IPS DF 6.9 (cell line): ENCODE results near the gene ASCL2.
"Not testable (repeated sequence)": the region's sequence is repeated elsewhere in the genome, so short reads cannot be mapped to it uniquely, and the experiment has no call there.

Source experiments
- DNase-seq: peaks from one replicate; pipeline ENCODE4 v3.0.0-alpha.2; 2013; ENCODE audit warnings: low read depth, low spot score
- H3K27ac ChIP-seq: one replicate; pipeline ENCODE4 v1.5.1; 2013; ENCODE audit warnings: low read length, control low read depth
- H3K27me3 ChIP-seq: 2 replicates; pipeline ENCODE4 v1.6.1; 2013; ENCODE audit warnings: mild to moderate bottlenecking, low read length; ENCODE audit not compliant: control insufficient read depth, insufficient read depth
- H3K36me3 ChIP-seq: 2 replicates; pipeline ENCODE4 v1.6.1; 2013; ENCODE audit warnings: low read length; ENCODE audit not compliant: control insufficient read depth, insufficient read depth
- H3K4me1 ChIP-seq: 2 replicates; pipeline ENCODE4 v1.6.1; 2013; ENCODE audit warnings: low read length; ENCODE audit not compliant: control insufficient read depth, insufficient read depth
- H3K4me3 ChIP-seq: 2 replicates; pipeline ENCODE4 v1.5.1; 2013; ENCODE audit warnings: mild to moderate bottlenecking, low read length
- H3K9me3 ChIP-seq: 2 replicates; pipeline ENCODE4 v1.6.1; 2013; ENCODE audit warnings: low read length, inconsistent platforms; ENCODE audit not compliant: control insufficient read depth, insufficient read depth
- WGBS: extraction: QIAGEN DNeasy Blood & Tissue Kit; methylation state at CpG from one replicate; pipeline ENCODE4 v1.1.7; 2013; ENCODE audit warnings: mixed read lengths, missing lambda C conversion rate; ENCODE audit not compliant: insufficient read length, insufficient coverage; 5-methylcytosine and 5-hydroxymethylcytosine counted together

Gene ASCL2

DNA sequence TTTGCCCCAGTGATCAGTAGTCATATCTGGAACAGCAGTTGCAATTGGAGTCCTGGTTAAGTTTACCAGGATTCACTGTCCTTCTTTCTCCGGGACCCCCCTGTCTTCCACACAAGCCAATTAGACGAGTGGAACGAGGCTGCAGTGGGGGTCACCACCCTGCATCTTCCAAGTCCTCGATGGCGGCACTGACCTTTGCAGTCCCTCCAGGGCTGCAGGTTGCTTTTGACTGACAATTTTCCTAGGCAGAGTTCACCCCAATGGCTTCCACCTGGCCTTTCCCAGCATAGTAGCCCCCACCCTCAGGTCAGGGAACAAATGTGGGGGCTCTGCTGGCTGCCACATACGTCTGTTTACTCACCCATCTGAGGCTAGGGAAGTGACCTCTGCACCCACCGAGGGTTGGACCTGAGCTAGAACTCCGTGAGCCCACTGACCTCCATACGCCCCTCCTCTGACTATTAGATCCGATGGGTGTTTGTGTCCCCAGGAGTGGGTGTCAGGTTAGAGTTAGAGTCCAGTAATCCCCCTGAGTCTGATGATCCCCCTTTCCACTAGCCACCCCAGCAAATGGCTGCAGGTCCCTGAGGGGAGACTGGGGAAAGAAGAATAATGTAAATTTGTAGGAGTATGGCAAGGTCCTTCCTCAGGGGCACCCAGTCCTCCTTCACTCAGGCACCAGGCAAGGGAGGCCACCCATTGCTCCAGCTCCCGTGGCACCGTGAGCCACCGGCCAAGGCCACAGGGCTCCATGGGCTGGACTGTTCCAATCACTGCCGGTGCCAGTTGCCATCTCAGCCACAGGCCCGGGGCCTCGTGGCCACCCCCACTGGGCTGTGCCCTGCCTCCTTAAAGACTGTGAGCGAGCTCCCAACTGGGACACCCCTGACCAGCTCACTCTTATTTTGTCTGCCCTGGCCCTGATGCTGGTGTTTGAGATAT, 25.9 kb upstream of the ASCL2 start:
- Histone ChIP-seq H3K4me3 (no peak overlapping the region), H3K27me3 (no peaks in the 10 kb centered on the region), H3K36me3 (no peaks in the 10 kb centered on the region), H3K27ac (no peak overlapping the region), H3K9me3 (no peaks in the 10 kb centered on the region), H3K4me1 (no peaks in the 10 kb centered on the region)
- no CpG with 5 or more reads among the region's 17 CpGs for WGBS
- no peak for DNase-seq

DNA sequence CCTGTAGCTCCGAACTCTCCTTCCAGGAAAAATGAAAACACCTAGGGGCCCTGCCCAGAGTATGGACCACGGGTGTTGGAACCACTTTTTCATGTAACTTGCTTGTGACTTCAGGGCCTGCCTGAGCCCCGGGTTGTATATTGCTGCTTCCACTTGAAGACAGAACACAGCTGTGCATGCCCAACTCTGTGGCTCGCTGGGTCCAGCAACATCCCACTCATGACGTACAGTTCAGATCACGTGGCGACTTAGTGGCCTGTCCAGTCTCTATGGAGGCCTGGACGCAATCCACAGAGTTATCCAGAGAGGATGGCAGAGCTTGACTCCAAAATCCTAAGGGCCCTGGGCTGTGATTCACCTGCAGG, 24.5 kb upstream of the ASCL2 start:
- no CpG with 5 or more reads among the region's 8 CpGs for WGBS
- DNase-seq, result no peak
- Histone ChIP-seq H3K4me1 (no peaks in the 10 kb centered on the region), H3K4me3 (no peak overlapping the region), H3K9me3 (no peaks in the 10 kb centered on the region), H3K27ac (no peak overlapping the region), H3K36me3 (no peaks in the 10 kb centered on the region), H3K27me3 (no peaks in the 10 kb centered on the region)

DNA sequence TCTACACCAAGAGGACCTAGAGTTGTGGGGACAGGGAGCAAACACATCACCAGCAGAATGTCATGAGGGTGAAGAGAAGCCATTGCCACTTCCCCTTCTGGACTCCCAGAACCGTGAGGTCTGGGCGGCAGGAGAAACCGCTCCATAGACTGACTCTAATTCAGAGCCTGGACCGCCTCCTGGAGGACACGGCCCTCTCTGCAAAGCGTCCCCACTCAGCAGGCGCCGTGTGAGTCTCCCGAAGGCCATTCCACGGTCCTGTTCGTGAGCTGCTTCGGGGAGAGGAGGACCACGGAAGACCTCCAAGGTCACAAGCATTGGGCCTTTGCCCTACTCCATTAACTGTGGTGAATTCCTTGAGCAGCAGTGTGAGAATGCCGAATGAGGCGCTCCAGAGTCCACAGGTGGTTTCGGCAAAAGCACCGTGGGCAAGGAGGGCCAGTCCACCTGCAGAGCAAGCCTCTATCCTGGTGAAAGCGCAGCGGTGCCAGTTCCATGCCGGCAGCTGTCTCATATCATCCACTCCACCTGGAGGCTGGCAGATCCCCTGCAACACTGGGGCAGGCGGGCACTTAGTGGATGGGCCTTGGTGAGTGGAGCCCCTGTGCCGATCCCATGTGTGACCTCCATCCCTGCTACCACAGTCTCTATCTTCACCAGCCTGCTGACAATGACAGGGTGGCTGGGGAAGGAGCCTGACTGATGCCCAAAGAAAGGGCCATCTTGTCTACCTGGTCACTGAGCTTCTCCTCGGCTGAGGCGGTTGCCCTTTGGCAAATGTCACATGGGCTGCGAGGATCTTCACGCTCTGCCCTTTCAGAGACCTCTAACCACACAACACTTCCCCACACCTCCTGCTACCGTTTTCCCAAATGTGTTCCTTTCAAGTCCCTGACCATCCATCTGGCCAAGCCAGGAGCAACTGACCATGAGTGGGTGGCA, 23.9 kb upstream of the ASCL2 start:
- H3K36me3 ChIP-seq, result no peaks in the 10 kb centered on the region
- no peaks in the 10 kb centered on the region for H3K27me3 ChIP-seq
- no peak overlapping the region for H3K4me3 ChIP-seq
- H3K4me1 ChIP-seq, result no peaks in the 10 kb centered on the region
- WGBS, result no CpG with 5 or more reads among the region's 27 CpGs
- no peak overlapping the region for H3K27ac ChIP-seq
- DNase-seq, result no peak
- H3K9me3 ChIP-seq, result no peaks in the 10 kb centered on the region

DNA sequence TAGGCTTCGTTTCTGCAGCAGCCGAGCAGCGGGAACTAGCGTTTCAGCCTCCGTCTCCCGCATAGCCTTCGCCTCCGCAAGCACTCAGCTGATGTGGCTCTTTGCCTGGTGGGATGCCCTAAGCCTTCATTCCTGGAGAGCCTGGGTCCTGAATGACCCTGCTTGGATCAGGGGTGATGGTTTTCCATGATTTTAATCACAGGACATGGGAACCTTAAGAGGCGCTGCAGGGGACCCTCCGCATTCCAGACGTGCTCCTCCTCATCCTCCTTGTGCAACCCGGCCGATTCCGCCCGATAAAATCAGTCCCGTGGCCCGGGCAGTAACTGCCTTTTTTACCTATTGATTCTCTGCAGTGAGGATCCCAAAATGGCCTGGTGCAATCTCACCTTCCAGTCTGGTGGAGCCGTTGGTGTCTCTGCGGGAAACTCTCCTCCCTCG, 23.2 kb upstream of the ASCL2 start:
- DNase-seq, result no peak
- no peaks in the 10 kb centered on the region for H3K4me1 ChIP-seq
- H3K27me3 ChIP-seq, result no peaks in the 10 kb centered on the region
- H3K27ac ChIP-seq, result no peak overlapping the region
- no CpG with 5 or more reads among the region's 20 CpGs for WGBS
- H3K36me3 ChIP-seq, result no peaks in the 10 kb centered on the region
- H3K9me3 ChIP-seq, result no peaks in the 10 kb centered on the region
- H3K4me3 ChIP-seq, result no peak overlapping the region

DNA sequence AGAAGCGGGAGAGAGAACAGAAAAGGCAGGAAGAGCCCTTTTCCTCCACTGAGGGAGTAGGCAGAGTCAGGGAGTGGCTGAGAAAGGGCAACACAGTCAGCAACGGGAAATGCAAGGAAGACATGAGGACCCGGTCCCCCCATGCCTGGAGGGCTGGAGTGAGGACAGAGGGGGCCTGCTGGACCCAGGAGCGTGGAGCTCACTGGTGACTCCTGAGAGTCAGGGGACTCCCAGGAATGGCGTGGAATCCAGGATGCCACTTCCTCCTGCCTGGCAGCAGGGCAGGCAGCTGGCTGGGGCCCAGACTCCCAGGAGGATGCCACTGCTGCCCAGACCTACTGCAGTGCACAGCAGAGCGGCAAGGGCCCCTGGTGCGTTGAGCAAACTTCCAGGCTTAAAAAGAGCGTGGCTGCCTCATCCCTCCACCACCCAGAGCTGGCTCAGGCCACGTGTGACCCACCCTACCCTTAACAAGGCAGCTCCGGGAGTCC, 20.0 kb upstream of the ASCL2 start:
- Histone ChIP-seq H3K27me3 (peaks cover 2% of the 10 kb centered on the region; the same call in 1 of the 2 replicates), H3K4me3 (no peak overlapping the region), H3K27ac (no peak overlapping the region), H3K9me3 (no peaks in the 10 kb centered on the region), H3K36me3 (no peaks in the 10 kb centered on the region), H3K4me1 (no peaks in the 10 kb centered on the region)
- no peak for DNase-seq
- no CpG with 5 or more reads among the region's 10 CpGs for WGBS

DNA sequence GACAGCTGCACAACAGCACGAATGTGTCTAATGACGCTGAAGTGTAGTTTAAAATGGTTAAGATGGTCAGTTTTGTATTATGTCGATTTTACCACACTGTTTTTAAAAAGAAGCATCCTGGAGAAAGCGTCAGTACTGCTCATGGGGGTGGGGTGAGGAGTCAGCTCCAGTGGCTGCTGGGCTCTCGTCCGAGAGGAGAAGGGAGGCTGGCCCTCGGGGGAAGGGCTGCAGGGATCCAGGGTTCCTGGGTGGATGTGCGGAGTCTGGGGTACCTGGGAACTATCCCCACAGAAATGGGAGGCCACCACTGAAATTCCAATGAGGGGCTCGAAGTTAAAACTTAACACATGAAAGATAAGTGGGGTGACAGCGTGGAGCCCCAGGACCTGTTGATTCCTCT, 19.5 kb upstream of the ASCL2 start:
- WGBS, result no CpG with 5 or more reads among the region's 10 CpGs
- Histone ChIP-seq H3K27ac (no peak overlapping the region), H3K4me3 (no peak overlapping the region), H3K4me1 (no peaks in the 10 kb centered on the region), H3K9me3 (no peaks in the 10 kb centered on the region), H3K36me3 (no peaks in the 10 kb centered on the region), H3K27me3 (peaks cover 4% of the 10 kb centered on the region; the same call in 1 of the 2 replicates)
- no peak for DNase-seq

DNA sequence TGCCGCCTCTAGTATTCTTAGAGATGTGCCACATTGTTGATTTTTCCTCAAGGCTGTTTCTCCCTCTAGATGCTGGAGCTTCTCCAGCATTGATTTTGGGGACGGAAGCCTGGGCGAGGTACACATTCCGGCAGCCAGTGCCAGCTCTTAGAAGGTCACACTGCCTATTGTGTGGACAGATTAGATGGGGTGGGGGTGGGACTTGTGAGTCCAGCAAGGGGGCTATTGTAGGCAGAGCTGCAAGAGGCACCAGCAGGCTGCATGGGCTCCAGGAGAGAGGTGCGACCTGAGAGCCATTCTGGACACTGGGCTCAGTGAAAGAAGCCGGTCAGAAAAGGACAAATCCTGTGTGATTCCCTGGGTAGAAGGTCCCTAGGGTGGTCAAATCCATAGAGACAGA, 19.0 kb upstream of the ASCL2 start:
- no CpG with 5 or more reads among the region's 6 CpGs for WGBS
- Histone ChIP-seq H3K27ac (no peak overlapping the region), H3K4me1 (no peaks in the 10 kb centered on the region), H3K27me3 (peaks cover 4% of the 10 kb centered on the region; the same call in 1 of the 2 replicates), H3K9me3 (no peaks in the 10 kb centered on the region), H3K4me3 (no peak overlapping the region), H3K36me3 (no peaks in the 10 kb centered on the region)
- DNase-seq, result no peak

DNA sequence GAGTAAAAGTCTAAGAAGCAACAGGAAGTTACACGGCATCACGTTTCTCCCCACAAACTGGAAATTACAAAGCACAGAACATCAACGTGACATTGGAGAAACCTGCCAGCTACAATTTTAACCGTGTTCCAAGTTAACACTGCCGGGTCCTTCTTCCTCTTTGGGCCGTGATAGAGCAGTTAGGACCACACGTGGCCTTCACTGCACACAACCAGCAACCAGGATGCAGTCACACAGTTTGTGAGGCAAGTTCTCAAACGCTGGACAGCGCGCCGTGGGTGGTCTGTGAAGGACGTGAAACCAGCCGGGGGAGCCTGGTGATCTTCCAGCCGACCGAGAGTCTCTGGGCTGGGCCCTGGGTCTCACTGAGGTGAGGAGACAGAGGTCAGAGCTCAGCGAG, 16.7 kb upstream of the ASCL2 start:
- WGBS, result no CpG with 5 or more reads among the region's 16 CpGs
- no peaks in the 10 kb centered on the region for H3K9me3 ChIP-seq
- H3K27ac ChIP-seq, result no peak overlapping the region
- H3K36me3 ChIP-seq, result no peaks in the 10 kb centered on the region
- no peaks in the 10 kb centered on the region for H3K4me1 ChIP-seq
- H3K27me3 ChIP-seq, result peaks cover 4% of the 10 kb centered on the region; the same call in 1 of the 2 replicates
- H3K4me3 ChIP-seq, result no peak overlapping the region
- no peak for DNase-seq

DNA sequence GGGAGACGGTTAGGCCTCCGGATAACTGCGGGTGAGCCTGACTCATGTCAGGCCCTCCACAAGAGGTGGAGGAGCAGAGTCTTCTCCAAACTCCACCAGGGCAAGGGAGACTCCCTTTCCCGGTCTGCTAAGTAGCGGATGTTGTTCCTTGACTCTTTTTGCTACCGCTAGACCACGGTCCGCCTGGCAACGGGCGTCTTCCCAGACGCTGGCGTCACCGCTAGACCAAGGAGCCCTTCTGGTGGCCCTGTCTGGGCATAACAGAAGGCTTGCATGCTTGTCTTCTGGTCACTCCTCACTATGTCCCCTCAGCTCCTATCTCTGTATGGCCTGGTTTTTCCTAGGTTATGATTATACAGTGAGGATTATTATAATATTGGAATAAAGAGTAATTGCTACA, 16.0 kb upstream of the ASCL2 start:
- H3K4me1 ChIP-seq, H3K27me3 ChIP-seq: not testable (repeated sequence)
- no CpG with 5 or more reads among the region's 13 CpGs for WGBS

DNA sequence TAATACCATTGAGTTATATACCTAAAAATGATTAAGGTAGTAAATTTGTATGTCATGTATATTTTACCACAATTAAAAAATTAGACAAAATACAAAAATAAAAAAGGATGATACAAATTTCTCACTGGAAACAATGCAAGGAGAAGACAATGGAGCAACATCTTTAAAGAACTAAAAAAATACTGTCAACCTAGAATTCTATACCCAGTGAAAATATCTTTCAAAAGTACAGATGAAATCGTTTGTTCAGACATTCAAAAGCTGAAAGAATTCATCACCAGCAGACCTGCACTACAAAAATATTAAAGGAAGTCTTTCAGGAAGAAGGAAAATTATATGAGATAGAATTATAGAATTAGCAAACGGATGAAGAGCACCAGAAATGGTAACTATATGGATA, 9.8 kb upstream of the ASCL2 start:
- no peak overlapping the region for H3K27ac ChIP-seq
- no peaks in the 10 kb centered on the region for H3K9me3 ChIP-seq
- WGBS, result no CpG with 5 or more reads among the region's 2 CpGs
- no peak overlapping the region for H3K4me3 ChIP-seq
- H3K4me1 ChIP-seq, result peaks cover 3% of the 10 kb centered on the region; the same call in 1 of the 2 replicates
- H3K36me3 ChIP-seq, result no peaks in the 10 kb centered on the region
- peaks cover 4% of the 10 kb centered on the region; the same call in 1 of the 2 replicates for H3K27me3 ChIP-seq
- no peak for DNase-seq

More for the DNA sequence above, 16.0 kb upstream of the ASCL2 start:
- not testable (repeated sequence) for H3K36me3 ChIP-seq, H3K9me3 ChIP-seq, H3K27ac ChIP-seq, H3K4me3 ChIP-seq, DNase-seq
